GM23248 (cell line): ENCODE measurements around the gene AGPAT2. TPM values are rescaled to one million over a fixed set of nuclear protein-coding genes. Genes with fewer than 3 reads are reported as not detected.

Experiments
- DNase-seq: peaks from one replicate; pipeline ENCODE4 v3.0.0-alpha.2; 2015
- H2AFZ ChIP-seq: fragments of 200-600 bp; sonication (generic); 2 replicates; pipeline ENCODE4 v1.6.1; 2016; ENCODE audit warnings: antibody characterized with exemption
- H3F3A ChIP-seq: fragments of 200-600 bp; sonication (generic); 2 replicates; pipeline ENCODE4 v1.6.1; 2016; ENCODE audit warnings: mild to moderate bottlenecking, antibody characterized with exemption, mixed run types; ENCODE audit not compliant: insufficient read depth
- H3K27ac ChIP-seq: fragments of 200-600 bp; sonication (generic); 2 replicates; pipeline ENCODE4 v1.5.1; 2016; ENCODE audit warnings: mild to moderate bottlenecking
- H3K27me3 ChIP-seq: fragments of 200-600 bp; sonication (generic); replicated peaks from 2 replicates; pipeline ENCODE4 v1.6.1; 2016; ENCODE audit warnings: mild to moderate bottlenecking; ENCODE audit not compliant: insufficient read depth
- H3K36me3 ChIP-seq: fragments of 200-600 bp; sonication (generic); 2 replicates; pipeline ENCODE4 v1.6.1; 2016; ENCODE audit warnings: low read depth, mild to moderate bottlenecking
- H3K4me1 ChIP-seq: fragments of 200-600 bp; sonication (generic); 2 replicates; pipeline ENCODE4 v1.6.1; 2016; ENCODE audit warnings: mild to moderate bottlenecking; ENCODE audit not compliant: insufficient read depth
- H3K4me2 ChIP-seq: fragments of 200-600 bp; sonication (generic); one replicate; pipeline ENCODE4 v1.6.1; 2016; ENCODE audit warnings: mild to moderate bottlenecking; ENCODE audit not compliant: unreplicated experiment
- H3K4me3 ChIP-seq: fragments of 200-600 bp; sonication (generic); 2 replicates; pipeline ENCODE4 v1.5.1; 2016; ENCODE audit warnings: mild to moderate bottlenecking
- H3K79me2 ChIP-seq: fragments of 200-600 bp; sonication (generic); 2 replicates; pipeline ENCODE4 v1.6.1; 2016; ENCODE audit warnings: mild to moderate bottlenecking; ENCODE audit not compliant: insufficient read depth
- H3K9ac ChIP-seq: fragments of 200-600 bp; sonication (generic); 2 replicates; pipeline ENCODE4 v1.6.1; 2016; ENCODE audit warnings: mild to moderate bottlenecking
- H3K9me2 ChIP-seq: fragments of 200-600 bp; sonication (generic); 2 replicates; pipeline ENCODE4 v1.6.1; 2016; ENCODE audit warnings: mixed run types, mild to moderate bottlenecking, moderate library complexity; ENCODE audit not compliant: insufficient read depth
- H3K9me3 ChIP-seq: fragments of 200-600 bp; sonication (generic); one replicate; pipeline ENCODE4 v1.6.1; 2017; ENCODE audit warnings: low read depth
- H4K20me1 ChIP-seq: fragments of 200-600 bp; sonication (generic); 2 replicates; pipeline ENCODE4 v1.6.0; 2016; ENCODE audit not compliant: insufficient read depth
- EZH2 ChIP-seq: fragments of 200-600 bp; sonication (generic); IDR thresholded peaks from 2 replicates; pipeline ENCODE4 v1.6.1; 2018; ENCODE audit warnings: antibody characterized with exemption, mild to moderate bottlenecking; ENCODE audit not compliant: insufficient read depth, poor library complexity, severe bottlenecking
- EZH2phosphoT487 ChIP-seq: fragments of 200-600 bp; sonication (generic); IDR thresholded peaks from 2 replicates; pipeline ENCODE4 v1.6.1; 2018; ENCODE audit warnings: antibody characterized with exemption, moderate library complexity, mild to moderate bottlenecking, low read depth; ENCODE audit not compliant: insufficient read depth
- WGBS, 2 experiments: methylation state at CpG; one replicate each; pipeline ENCODE4 v1.1.6; 2015 to 2017; ENCODE audit warnings: low lambda C conversion rate in 2 of 2, low coverage in 1 of 2; ENCODE audit errors: missing lambda C conversion rate in 2 of 2; 5-methylcytosine and 5-hydroxymethylcytosine counted together
- in situ Hi-C: fragments of 300-500 bp; cut with MboI; formaldehyde crosslinking; loops from 2 replicates; pipeline ENCODE4 v1.15.0; 2020
- polyA plus RNA-seq: library from polyadenylated mRNA; unstranded; fragments of >200 nt; fragmentation: Nextera tagmentation; extraction: Ambion mirVana; gene quantifications from 2 replicates; pipeline ENCODE4 v1.2.1, GENCODE V29; 2016
- total RNA-seq: library from RNA; depleted of rRNA; stranded (reverse); fragments of >200 nt; shearing (Covaris generic); gene quantifications from 2 replicates; pipeline ENCODE4 v1.2.3, GENCODE V29; 2014

Gene AGPAT2
- total and polyA plus RNA-seq, 2 experiments from 2014 or later: 58.3 to 68.7 TPM

DNA sequence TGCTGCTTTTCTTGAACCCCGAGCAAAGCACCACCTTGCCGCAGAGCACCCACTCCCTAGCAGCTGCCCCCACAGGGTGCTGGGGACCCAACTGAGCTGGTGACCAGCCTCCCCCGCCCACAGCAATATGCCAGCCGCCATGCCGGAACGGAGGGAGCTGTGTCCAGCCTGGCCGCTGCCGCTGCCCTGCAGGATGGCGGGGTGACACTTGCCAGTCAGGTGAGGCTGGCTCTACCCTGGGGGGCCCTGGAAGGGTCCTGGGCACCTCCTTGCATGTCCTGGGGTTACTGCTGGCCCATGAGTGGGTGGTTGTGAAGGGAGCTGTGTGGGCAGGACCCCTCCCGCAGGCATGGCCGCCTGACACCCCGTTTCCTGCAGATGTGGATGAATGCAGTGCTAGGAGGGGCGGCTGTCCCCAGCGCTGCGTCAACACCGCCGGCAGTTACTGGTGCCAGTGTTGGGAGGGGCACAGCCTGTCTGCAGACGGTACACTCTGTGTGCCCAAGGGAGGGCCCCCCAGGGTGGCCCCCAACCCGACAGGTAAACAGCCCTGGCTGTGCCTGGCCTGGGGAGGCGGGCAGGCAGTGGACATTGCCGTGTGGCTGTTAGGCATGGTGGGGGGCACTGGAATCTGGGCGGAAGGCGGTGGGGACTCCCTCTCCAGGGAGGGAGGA is 17.3 kb downstream of the AGPAT2 start:
- Histone ChIP-seq H2AFZ (no peak overlapping the region), H3K79me2 (no peaks in the 10 kb centered on the region), H3K4me3 (no peak overlapping the region), H3K9me3 (no peaks in the 10 kb centered on the region), H3K36me3 (no peaks in the 10 kb centered on the region), H3K9ac (no peak overlapping the region), H3F3A (no peaks in the 10 kb centered on the region), H3K27ac (no peak overlapping the region), H4K20me1 (no peaks in the 10 kb centered on the region), H3K4me1 (no peaks in the 10 kb centered on the region), H3K27me3 (no peaks in the 10 kb centered on the region), H3K9me2 (no peaks in the 10 kb centered on the region), H3K4me2 (no peak overlapping the region)
- no peak for TF ChIP-seq EZH2
- TF ChIP-seq EZH2phosphoT487: no peak
- in situ Hi-C loops: no loop called here
- 38 to 43% methylated on average over 21 to 23 of the region's 23 CpGs for WGBS, 2 experiments
- no peak for DNase-seq

DNA sequence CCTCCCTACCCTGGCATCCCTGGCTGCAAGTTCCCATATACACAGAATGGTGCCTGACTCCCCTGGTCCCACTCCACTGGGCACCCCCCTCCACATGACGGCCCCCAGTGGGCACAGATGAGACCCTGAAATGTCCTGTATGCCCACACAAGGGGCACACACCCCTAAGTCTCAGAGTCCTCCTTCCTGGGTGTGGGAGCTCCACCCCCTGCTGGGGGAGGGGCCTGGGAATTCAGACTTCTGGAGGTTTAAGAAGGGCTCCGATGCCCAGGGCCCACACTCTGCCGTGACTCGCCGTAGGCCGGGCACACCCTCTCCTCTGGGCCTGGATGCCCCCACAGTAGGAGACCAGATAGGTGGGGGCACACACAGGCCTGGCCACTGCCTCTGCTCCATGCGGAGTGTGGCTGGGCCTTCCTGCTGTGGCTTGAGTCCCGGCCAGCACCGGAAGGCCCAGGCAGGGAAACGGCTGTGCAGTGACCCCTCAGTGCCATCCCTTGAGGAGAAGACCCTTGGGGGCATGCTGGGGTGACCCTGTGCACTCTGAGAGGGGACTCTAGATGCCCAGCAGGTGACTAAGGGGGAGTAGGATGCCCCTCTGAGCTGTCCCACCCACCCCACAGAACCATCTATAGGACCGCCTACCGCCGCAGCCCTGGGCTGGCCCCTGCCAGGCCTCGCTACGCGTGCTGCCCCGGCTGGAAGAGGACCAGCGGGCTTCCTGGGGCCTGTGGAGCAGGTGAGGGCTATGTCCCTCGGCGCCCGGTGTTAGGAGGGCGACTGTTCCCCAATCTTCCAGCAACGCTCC is 18.1 kb downstream of the AGPAT2 start:
- H3K4me1 ChIP-seq: no peaks in the 10 kb centered on the region
- no peaks in the 10 kb centered on the region for H3K9me3 ChIP-seq
- no peak overlapping the region for H3K4me2 ChIP-seq
- H3K27ac ChIP-seq: no peak overlapping the region
- H4K20me1 ChIP-seq: no peaks in the 10 kb centered on the region
- H3K36me3 ChIP-seq: no peaks in the 10 kb centered on the region
- TF ChIP-seq EZH2 (no peak), EZH2phosphoT487 (no peak)
- in situ Hi-C loops: no loop called here
- no peak overlapping the region for H3K4me3 ChIP-seq
- no peak overlapping the region for H2AFZ ChIP-seq
- no peaks in the 10 kb centered on the region for H3K79me2 ChIP-seq
- H3K9ac ChIP-seq: no peak overlapping the region
- H3F3A ChIP-seq: no peaks in the 10 kb centered on the region
- no peaks in the 10 kb centered on the region for H3K27me3 ChIP-seq
- H3K9me2 ChIP-seq: no peaks in the 10 kb centered on the region
- no peak for DNase-seq
- 62 to 69% methylated on average over 23 of the region's 23 CpGs for WGBS, 2 experiments

DNA sequence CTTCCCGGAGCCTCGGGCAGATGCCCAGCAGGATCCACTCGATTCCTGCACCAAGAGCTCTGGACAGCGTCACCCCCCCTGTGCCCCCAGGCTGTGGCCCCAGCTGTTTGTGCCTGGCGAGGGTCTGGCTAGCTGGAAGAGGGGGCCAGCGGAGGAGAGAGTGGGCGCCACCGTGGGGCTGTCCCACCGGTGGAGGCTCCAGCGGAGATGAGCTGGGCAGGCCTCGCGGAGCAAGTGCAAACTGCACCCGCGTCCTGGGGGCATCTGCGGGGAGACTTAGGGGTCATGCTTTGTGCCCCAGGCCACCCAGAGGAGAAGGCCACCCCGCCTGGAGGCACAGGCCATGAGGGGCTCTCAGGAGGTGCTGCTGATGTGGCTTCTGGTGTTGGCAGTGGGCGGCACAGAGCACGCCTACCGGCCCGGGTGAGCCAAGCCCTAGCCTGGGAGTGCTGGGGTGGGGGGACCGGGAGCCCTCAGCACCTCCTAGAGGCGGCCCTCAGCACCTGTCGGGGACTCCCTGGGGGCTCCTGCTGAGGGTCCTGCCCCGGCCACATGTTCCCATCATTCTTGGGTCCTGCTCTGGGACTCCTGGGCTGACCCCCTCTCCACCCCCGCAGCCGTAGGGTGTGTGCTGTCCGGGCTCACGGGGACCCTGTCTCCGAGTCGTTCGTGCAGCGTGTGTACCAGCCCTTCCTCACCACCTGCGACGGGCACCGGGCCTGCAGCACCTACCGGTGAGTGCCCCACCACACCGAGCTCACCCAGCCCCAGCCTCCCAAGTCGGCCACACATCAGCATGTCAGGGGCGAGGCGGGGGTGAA is 19.1 kb downstream of the AGPAT2 start:
- TF ChIP-seq EZH2phosphoT487 (no peak), EZH2 (no peak)
- H3K9me3 ChIP-seq: no peaks in the 10 kb centered on the region
- H3K27me3 ChIP-seq: no peaks in the 10 kb centered on the region
- H3K27ac ChIP-seq: no peak overlapping the region
- H3K4me2 ChIP-seq: no peak overlapping the region
- no peaks in the 10 kb centered on the region for H3F3A ChIP-seq
- 69 to 77% methylated on average over 35 to 38 of the region's 40 CpGs for WGBS, 2 experiments
- H3K4me3 ChIP-seq: no peak overlapping the region
- DNase-seq: no peak
- no peaks in the 10 kb centered on the region for H4K20me1 ChIP-seq
- no peaks in the 10 kb centered on the region for H3K4me1 ChIP-seq
- H3K79me2 ChIP-seq: no peaks in the 10 kb centered on the region
- no peak overlapping the region for H3K9ac ChIP-seq
- in situ Hi-C loops: no loop called here
- H3K9me2 ChIP-seq: no peaks in the 10 kb centered on the region
- no peaks in the 10 kb centered on the region for H3K36me3 ChIP-seq
- H2AFZ ChIP-seq: no peak overlapping the region

- no peaks in the 10 kb centered on the region for H4K20me1 ChIP-seq
- no peak for DNase-seq
- no peak overlapping the region for H3K27ac ChIP-seq
- H3F3A ChIP-seq: no peaks in the 10 kb centered on the region
- H3K79me2 ChIP-seq: no peaks in the 10 kb centered on the region
- no peak overlapping the region for H3K4me3 ChIP-seq
- no peaks in the 10 kb centered on the region for H3K9me3 ChIP-seq
- H3K9me2 ChIP-seq: no peaks in the 10 kb centered on the region
- H3K27me3 ChIP-seq: no peaks in the 10 kb centered on the region
- WGBS, 2 experiments: 77 to 80% methylated on average over 18 to 20 of the region's 21 CpGs
- no peak for TF ChIP-seq EZH2
- TF ChIP-seq EZH2phosphoT487: no peak
- no peaks in the 10 kb centered on the region for H3K36me3 ChIP-seq
- H3K9ac ChIP-seq: no peak overlapping the region
- H3K4me2 ChIP-seq: no peak overlapping the region
- in situ Hi-C loops: no loop called here
- no peaks in the 10 kb centered on the region for H3K4me1 ChIP-seq
- no peak overlapping the region for H2AFZ ChIP-seq
Measured at GRCh38 chr9:136667214-136667939, 19.9 kb downstream of the AGPAT2 start.
